ENCODE results near the gene INTS6. TPM values are rescaled to one million over a fixed set of nuclear protein-coding genes. Genes with fewer than 3 reads are reported as not detected.

Gene INTS6
- total and polyA plus RNA-seq, 8 donors, result 10.9 to 44.8 (median 27.2) TPM

DNA sequence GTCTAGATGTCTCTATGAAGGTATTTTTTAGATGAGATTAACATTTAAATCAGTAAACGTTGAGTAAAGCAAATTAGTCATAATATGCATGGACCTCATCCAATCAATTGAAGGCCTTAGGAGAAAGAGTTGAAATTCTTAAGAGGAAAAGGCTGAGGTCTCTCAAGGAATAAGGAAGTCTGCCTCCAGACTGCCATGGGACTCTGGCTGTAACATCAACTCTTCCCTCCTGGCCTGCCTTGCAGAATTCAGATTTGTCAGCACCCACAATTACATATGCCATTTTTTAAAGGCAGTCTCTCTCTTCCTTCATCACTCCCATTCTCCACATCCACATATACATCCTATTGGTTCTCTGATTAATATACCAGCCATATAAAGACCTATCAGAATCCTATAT lies 28.8 kb upstream of the INTS6 start:
- H3K27me3 ChIP-seq, result no peaks in the 10 kb centered on the region
- no peak overlapping the region for H3K27ac ChIP-seq
- TF ChIP-seq, protein P1, sequence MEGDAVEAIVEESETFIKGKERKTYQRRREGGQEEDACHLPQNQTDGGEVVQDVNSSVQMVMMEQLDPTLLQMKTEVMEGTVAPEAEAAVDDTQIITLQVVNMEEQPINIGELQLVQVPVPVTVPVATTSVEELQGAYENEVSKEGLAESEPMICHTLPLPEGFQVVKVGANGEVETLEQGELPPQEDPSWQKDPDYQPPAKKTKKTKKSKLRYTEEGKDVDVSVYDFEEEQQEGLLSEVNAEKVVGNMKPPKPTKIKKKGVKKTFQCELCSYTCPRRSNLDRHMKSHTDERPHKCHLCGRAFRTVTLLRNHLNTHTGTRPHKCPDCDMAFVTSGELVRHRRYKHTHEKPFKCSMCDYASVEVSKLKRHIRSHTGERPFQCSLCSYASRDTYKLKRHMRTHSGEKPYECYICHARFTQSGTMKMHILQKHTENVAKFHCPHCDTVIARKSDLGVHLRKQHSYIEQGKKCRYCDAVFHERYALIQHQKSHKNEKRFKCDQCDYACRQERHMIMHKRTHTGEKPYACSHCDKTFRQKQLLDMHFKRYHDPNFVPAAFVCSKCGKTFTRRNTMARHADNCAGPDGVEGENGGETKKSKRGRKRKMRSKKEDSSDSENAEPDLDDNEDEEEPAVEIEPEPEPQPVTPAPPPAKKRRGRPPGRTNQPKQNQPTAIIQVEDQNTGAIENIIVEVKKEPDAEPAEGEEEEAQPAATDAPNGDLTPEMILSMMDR (IDR thresholded peaks at IDR 0.05), result no peak
- WGBS, 2 donors, result 29 to 35% methylated on average over 1 of the region's 1 CpG
- no peak overlapping the region for H3K4me3 ChIP-seq
- FAIRE-seq, result no peak
- DNase-seq, result no peak
- H3K36me3 ChIP-seq, result no peaks in the 10 kb centered on the region
- ATAC-seq, result no peak
- peaks cover 7 to 17% (median 10%) of the 10 kb centered on the region in 3 donors for H3K4me1 ChIP-seq
- H3K9me3 ChIP-seq, result no peaks in the 10 kb centered on the region
- intact Hi-C loops (cut with DNase I), result no loop called here

DNA sequence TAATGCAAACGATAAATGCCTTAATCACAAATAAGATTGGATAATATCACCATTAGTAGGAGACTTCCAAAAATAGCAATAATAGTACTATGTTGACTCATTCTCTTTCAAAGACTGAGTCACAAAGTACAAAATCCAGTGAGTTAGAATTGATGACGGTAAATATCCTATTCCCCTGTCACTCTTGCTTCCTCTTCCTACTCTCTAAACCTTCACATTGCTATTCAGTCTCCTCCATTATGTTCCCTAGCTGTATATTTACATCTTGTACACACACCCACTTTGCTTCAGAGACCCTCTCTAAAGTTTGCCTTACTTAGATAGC lies 26.3 kb upstream of the INTS6 start:
- H3K27ac ChIP-seq, result no peak overlapping the region
- intact Hi-C loops (cut with DNase I), result no loop called here
- no peaks in the 10 kb centered on the region for H3K27me3 ChIP-seq
- DNase-seq, result no peak
- 31 to 33% methylated on average over 2 of the region's 2 CpGs for WGBS, 2 donors
- H3K36me3 ChIP-seq, result no peaks in the 10 kb centered on the region
- H3K4me3 ChIP-seq, result no peak overlapping the region
- peaks cover 13 to 19% (median 17%) of the 10 kb centered on the region in 3 donors for H3K4me1 ChIP-seq
- FAIRE-seq, result no peak
- H3K9me3 ChIP-seq, result no peaks in the 10 kb centered on the region
- peak in 3 of 4 donors; percentile 14 to 71 (median 19) for ATAC-seq
- TF ChIP-seq, protein P1 (IDR thresholded peaks at IDR 0.05), result no peak

DNA sequence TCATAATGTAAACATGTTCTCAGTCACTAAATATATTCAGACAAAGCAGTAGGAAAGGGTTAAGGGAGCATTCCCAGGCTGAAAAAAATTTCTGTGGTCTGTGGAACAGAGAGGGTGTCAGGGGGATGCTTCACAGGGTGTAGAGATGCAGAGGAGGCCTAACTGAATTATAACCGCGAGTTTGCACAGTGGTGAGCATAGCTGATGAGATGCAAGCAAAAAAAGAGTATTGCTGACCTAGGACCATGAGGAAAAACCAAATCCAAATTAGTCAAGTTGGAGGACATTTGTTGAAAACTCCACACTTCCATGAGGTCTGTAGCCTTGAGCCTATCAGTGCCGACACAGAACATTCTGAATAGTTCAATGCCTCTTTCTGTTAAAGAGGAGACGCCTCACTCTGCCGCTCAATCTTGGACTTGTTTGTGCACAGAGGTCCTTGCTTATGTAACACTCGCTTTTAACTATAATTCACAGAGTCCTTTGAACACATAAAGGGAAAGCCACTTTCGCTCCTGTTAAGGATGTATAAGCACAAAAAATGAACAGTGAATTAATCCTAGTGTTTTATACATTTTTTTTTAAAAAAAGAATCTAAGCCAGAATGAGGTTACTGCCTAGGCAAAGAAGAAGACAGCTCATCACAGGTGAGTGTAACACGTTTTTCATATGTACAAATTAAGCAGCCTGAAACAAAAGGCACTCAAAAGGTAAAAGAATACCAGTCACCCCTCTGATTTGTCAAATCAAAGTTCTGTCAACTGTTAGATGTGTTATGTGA lies 25.8 kb upstream of the INTS6 start:
- 15 to 20% methylated on average over 8 of the region's 8 CpGs for WGBS, 2 donors
- TF ChIP-seq, protein P1 (IDR thresholded peaks at IDR 0.05), result no peak
- DNase-seq, result no peak
- Histone ChIP-seq H3K4me1 (peaks cover 13 to 19% (median 17%) of the 10 kb centered on the region in 3 donors), H3K36me3 (no peaks in the 10 kb centered on the region), H3K4me3 (no peak overlapping the region), H3K9me3 (no peaks in the 10 kb centered on the region), H3K27ac (peak overlapping the region in 1 of 4 donors; percentile 68), H3K27me3 (no peaks in the 10 kb centered on the region)
- FAIRE-seq, result no peak
- intact Hi-C loops (cut with DNase I), result no loop called here
- ATAC-seq, result peak; percentile 48 to 67 (median 57)

DNA sequence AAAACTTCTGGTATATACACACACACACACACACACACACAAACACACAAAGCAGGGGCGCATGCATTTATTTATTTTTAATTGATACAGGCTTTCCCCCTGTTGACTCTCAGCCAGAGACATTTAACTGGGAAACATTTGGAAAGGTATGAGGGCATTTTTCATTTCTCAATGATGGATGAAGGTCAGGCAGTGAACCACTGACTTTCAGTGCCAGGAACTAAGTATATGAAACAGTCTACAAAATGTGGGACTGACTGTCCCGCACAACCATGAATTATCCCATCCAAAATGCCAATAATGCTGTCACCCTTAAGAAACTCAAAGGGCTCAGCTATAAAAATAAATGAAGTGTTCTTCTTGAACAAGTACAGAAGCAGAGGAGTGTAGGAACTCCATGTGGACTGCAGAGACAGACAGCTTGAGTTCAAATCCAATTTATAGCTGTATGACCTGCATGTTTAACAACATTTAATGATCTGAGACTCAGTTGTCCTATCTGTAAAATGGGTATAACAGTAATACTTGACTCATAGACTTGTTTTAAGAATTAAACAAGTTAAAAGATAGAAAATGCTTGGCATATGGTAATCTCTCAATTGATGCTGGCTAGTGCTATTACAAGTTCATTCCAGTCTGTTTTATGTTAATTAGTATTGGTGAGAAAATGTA lies 25.0 kb upstream of the INTS6 start:
- TF ChIP-seq, protein P1 (IDR thresholded peaks at IDR 0.05), result no peak
- 12 to 20% methylated on average over 2 of the region's 2 CpGs for WGBS, 2 donors
- intact Hi-C loops (cut with DNase I), result no loop called here
- Histone ChIP-seq H3K36me3 (no peaks in the 10 kb centered on the region), H3K4me3 (no peak overlapping the region), H3K4me1 (peaks cover 13 to 19% (median 17%) of the 10 kb centered on the region in 3 donors), H3K9me3 (no peaks in the 10 kb centered on the region), H3K27me3 (no peaks in the 10 kb centered on the region), H3K27ac (peak overlapping the region in 2 of 4 donors; percentile 38 to 68)
- FAIRE-seq, result no peak
- DNase-seq, result no peak
- ATAC-seq, result peak; percentile 53 to 80 (median 69)

DNA sequence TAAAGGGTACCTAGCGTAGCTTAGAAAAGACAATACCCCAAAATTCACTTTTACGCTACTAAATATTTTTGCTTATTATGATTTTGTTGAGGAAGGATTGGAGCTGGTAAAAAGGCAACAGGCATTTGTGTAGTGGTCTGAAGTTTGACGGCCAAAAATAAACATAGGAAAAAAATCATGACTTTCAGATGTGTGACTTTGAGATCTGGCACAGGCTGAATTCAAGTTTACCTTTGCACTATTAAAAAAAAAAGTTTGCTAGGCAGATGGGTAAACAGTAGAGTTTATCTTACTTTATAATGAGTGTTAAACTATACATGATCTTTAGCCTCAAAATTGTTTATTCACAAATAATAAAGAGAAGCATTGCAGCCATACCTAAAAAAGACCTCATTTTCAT lies 24.3 kb upstream of the INTS6 start:
- no peaks in the 10 kb centered on the region for H3K36me3 ChIP-seq
- TF ChIP-seq, protein P1 (IDR thresholded peaks at IDR 0.05), result no peak
- intact Hi-C loops (cut with DNase I), result no loop called here
- ATAC-seq, result peak; percentile 51 to 78 (median 75)
- peak overlapping the region in 1 of 4 donors; percentile 8 for H3K4me3 ChIP-seq
- peaks cover 13 to 19% (median 17%) of the 10 kb centered on the region in 3 donors for H3K4me1 ChIP-seq
- DNase-seq, result no peak
- peak overlapping the region in 2 of 4 donors; percentile 23 to 68 for H3K27ac ChIP-seq
- H3K27me3 ChIP-seq, result no peaks in the 10 kb centered on the region
- H3K9me3 ChIP-seq, result no peaks in the 10 kb centered on the region
- WGBS, 2 donors, result 30 to 32% methylated on average over 3 of the region's 3 CpGs
- no peak for FAIRE-seq

Measured in pancreas (tissue), 10 donors.